A549 (cell line): ENCODE measurements around the gene KIAA1191. TPM values are rescaled to one million over a fixed set of nuclear protein-coding genes. Genes with fewer than 3 reads are reported as not detected.
A peak's percentile ranks its signal among the peaks of the same experiment; 100 is the strongest.
"Not testable (repeated sequence)": the region's sequence is repeated elsewhere in the genome, so short reads cannot be mapped to it uniquely, and the experiment has no call there.

Experiments used
- ATAC-seq, 2 experiments: fragments of 200-7000 bp in 1 of 2; fragments of >200 bp in 1 of 2; cut with Nextera tagmentation in 1 of 2; cut with Tn5 transposase in 1 of 2; 3 replicates each; pipeline versions ENCODE4 v1.8.0 to v1.9.1; 2018 to 2020; ENCODE audit warnings: mild to moderate bottlenecking in 1 of 2, moderate library complexity in 1 of 2
- CTCF ChIA-PET: fragments of 300-600 bp; sonication (Branson Sonifier 250); formaldehyde crosslinking; extraction: SDS; loops from one replicate; lab custom pipeline; 2021; ENCODE audit warnings: antibody characterized with exemption, inconsistent platforms; lab: Yijun Ruan, JAX
- POLR2A ChIA-PET: fragments of 350-600 bp; formaldehyde crosslinking; extraction: SDS; loops from one replicate; lab custom pipeline; 2021; ENCODE audit warnings: antibody characterized with exemption, inconsistent platforms; lab: Yijun Ruan, JAX
- DNase-seq, 2 experiments: peaks; one replicate each; pipeline versions ENCODE4 v3.0.0 to v3.0.0-alpha.2; 2011 to 2016; ENCODE audit warnings: low read depth in 1 of 2, low spot score in 1 of 2
- FAIRE-seq: peaks from 2 replicates; lab custom pipeline; 2011; peaks lifted over from hg19 to GRCh38; lab: Jason Lieb, UNC
- H3K27ac ChIP-seq, 2 experiments: fragments of >200 bp; sonication (Bioruptor Twin); formaldehyde crosslinking; 3 replicates each; pipeline ENCODE4 v1.5.1; 2016 to 2017
- H3K4me1 ChIP-seq: fragments of >200 bp; sonication (Bioruptor Twin); formaldehyde crosslinking; 3 replicates; pipeline ENCODE4 v1.6.1; 2016
- H3K4me2 ChIP-seq: fragments of >200 bp; sonication (Bioruptor Twin); formaldehyde crosslinking; 3 replicates; pipeline ENCODE4 v1.6.1; 2016
- H3K4me3 ChIP-seq: fragments of >200 bp; sonication (Bioruptor Twin); formaldehyde crosslinking; 3 replicates; pipeline ENCODE4 v1.5.1; 2016
- H3K9me3 ChIP-seq: fragments of >200 bp; sonication (Bioruptor Twin); formaldehyde crosslinking; 3 replicates; pipeline ENCODE4 v1.6.1; 2016
- ESRRA ChIP-seq: fragments of 150-350 bp; IDR thresholded peaks from 2 replicates; pipeline ENCODE4 v1.6.1; 2014; ENCODE audit warnings: mild to moderate bottlenecking, low read length, borderline replicate concordance
- HDAC2 ChIP-seq: fragments of 200-600 bp; sonication (generic); IDR thresholded peaks from 2 replicates; pipeline ENCODE4 v1.6.1; 2016
- HEYL ChIP-seq: fragments of 250-450 bp; sonication (Bioruptor Pico); IDR thresholded peaks from 2 replicates; pipeline ENCODE4 v1.8.0; 2021; ENCODE audit warnings: mild to moderate bottlenecking, moderate library complexity
- WGBS: methylation state at CpG from one replicate; pipeline ENCODE4 v1.1.6; 2017; ENCODE audit errors: missing lambda C conversion rate; 5-methylcytosine and 5-hydroxymethylcytosine counted together
- polyA plus RNA-seq, 4 experiments: library from polyadenylated mRNA; depleted of rRNA in 3 of 4; stranded (reverse); fragments of >200 nt; fragmentation: RNase III in 1 of 4; extraction: RNeasy Plus Mini Kit Qiagen cat#74134 plus additional on column Dnase treatment in 1 of 4; gene quantifications; 2 replicates in 3 of 4; 3 replicates in 1 of 4; pipeline ENCODE4 v1.2.3, GENCODE V29; 2011 to 2017
- small RNA-seq, 6 experiments: library from RNA; depleted of rRNA; stranded (forward); fragments of <200 nt; gene quantifications; one replicate each; pipeline ENCODE3, GENCODE V24; 2012
- TF ChIP-seq, protein P1 (sequence below): fragments of 200-600 bp; sonication (generic); IDR thresholded peaks from 2 replicates; pipeline ENCODE4 v1.6.1; 2016; ENCODE audit warnings: antibody characterized with exemption, mild to moderate bottlenecking, moderate library complexity
- TF ChIP-seq, protein P2 (sequence below): fragments of >200 bp; sonication (Bioruptor Twin); formaldehyde crosslinking; IDR thresholded peaks from 3 replicates; pipeline ENCODE4 v1.5.1; 2016
- TF ChIP-seq, protein P3 (sequence below): fragments of 250-450 bp; sonication (Bioruptor Pico); IDR thresholded peaks from 2 replicates; pipeline ENCODE4 v1.5.0; 2020; ENCODE audit warnings: low read depth, mild to moderate bottlenecking, moderate library complexity

The KIAA1191 gene
- polyA plus RNA-seq, 2 of the 4 experiments (the other 2 are of a cell fraction), result 83.6 to 89.3 TPM

DNA sequence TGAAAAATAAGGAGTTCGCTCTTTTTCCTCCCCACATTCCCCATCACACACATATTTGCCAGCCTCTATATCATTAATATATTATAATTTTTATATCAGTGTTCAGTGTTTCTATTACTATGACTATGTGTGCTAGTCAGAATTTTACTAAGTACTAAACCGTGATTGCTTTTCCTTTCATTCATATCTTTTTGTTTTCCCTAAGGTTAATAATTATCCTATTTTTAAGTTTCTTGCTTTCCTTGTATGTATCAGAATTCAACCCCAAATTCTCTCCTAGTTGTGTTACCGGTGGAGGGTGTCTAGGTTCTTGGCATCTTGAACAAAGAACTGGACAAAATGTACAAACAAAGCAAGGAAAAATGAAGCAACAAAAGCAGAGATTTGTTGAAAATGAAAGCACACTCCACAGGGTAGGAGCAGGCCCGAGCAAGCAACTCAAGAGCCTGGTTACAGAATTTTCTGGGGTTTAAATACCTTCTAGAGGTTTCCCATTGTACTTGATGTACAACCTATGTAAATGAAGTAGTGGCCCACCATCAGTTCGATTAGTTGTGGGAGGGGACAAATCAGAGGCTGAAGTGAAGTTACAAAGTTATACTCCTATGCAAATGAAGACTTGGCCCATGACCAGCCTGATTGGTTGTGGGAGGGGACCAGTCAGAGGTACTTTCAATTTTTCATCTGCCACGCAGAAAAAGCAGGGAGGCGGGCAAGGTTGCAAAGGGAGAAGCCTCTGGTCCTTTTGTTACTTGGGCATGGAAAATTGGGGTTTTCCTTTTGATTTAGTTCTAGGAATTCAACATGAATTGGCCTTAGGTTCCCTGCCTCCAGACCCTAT, 43.8 kb downstream of the KIAA1191 start:
- no peak for FAIRE-seq
- 67% methylated on average over 7 of the region's 7 CpGs for WGBS
- H3K9me3 ChIP-seq, result no peaks in the 10 kb centered on the region
- DNase-seq, result no peak
- CTCF ChIA-PET, result no interaction called here
- no peak overlapping the region for H3K4me3 ChIP-seq
- peak overlapping the region; percentile 22; the same call in 2 of the 3 replicates for H3K4me2 ChIP-seq
- no peak overlapping the region; a peak in 1 of 6 replicates for H3K27ac ChIP-seq
- H3K4me1 ChIP-seq, result peaks cover 10% of the 10 kb centered on the region; the same call in 2 of the 3 replicates
- TF ChIP-seq ESRRA (no peak), HEYL (CRISPR knock-in tag) (no peak), HDAC2 (no peak)
- TF ChIP-seq, protein P1, sequence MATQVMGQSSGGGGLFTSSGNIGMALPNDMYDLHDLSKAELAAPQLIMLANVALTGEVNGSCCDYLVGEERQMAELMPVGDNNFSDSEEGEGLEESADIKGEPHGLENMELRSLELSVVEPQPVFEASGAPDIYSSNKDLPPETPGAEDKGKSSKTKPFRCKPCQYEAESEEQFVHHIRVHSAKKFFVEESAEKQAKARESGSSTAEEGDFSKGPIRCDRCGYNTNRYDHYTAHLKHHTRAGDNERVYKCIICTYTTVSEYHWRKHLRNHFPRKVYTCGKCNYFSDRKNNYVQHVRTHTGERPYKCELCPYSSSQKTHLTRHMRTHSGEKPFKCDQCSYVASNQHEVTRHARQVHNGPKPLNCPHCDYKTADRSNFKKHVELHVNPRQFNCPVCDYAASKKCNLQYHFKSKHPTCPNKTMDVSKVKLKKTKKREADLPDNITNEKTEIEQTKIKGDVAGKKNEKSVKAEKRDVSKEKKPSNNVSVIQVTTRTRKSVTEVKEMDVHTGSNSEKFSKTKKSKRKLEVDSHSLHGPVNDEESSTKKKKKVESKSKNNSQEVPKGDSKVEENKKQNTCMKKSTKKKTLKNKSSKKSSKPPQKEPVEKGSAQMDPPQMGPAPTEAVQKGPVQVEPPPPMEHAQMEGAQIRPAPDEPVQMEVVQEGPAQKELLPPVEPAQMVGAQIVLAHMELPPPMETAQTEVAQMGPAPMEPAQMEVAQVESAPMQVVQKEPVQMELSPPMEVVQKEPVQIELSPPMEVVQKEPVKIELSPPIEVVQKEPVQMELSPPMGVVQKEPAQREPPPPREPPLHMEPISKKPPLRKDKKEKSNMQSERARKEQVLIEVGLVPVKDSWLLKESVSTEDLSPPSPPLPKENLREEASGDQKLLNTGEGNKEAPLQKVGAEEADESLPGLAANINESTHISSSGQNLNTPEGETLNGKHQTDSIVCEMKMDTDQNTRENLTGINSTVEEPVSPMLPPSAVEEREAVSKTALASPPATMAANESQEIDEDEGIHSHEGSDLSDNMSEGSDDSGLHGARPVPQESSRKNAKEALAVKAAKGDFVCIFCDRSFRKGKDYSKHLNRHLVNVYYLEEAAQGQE, result no peak
- TF ChIP-seq, protein P2, sequence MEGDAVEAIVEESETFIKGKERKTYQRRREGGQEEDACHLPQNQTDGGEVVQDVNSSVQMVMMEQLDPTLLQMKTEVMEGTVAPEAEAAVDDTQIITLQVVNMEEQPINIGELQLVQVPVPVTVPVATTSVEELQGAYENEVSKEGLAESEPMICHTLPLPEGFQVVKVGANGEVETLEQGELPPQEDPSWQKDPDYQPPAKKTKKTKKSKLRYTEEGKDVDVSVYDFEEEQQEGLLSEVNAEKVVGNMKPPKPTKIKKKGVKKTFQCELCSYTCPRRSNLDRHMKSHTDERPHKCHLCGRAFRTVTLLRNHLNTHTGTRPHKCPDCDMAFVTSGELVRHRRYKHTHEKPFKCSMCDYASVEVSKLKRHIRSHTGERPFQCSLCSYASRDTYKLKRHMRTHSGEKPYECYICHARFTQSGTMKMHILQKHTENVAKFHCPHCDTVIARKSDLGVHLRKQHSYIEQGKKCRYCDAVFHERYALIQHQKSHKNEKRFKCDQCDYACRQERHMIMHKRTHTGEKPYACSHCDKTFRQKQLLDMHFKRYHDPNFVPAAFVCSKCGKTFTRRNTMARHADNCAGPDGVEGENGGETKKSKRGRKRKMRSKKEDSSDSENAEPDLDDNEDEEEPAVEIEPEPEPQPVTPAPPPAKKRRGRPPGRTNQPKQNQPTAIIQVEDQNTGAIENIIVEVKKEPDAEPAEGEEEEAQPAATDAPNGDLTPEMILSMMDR, result no peak
- TF ChIP-seq, protein P3, sequence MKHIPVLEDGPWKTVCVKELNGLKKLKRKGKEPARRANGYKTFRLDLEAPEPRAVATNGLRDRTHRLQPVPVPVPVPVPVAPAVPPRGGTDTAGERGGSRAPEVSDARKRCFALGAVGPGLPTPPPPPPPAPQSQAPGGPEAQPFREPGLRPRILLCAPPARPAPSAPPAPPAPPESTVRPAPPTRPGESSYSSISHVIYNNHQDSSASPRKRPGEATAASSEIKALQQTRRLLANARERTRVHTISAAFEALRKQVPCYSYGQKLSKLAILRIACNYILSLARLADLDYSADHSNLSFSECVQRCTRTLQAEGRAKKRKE (CRISPR knock-in tag), result no peak
- POLR2A ChIA-PET, result no interaction called here
- no peak for ATAC-seq

DNA sequence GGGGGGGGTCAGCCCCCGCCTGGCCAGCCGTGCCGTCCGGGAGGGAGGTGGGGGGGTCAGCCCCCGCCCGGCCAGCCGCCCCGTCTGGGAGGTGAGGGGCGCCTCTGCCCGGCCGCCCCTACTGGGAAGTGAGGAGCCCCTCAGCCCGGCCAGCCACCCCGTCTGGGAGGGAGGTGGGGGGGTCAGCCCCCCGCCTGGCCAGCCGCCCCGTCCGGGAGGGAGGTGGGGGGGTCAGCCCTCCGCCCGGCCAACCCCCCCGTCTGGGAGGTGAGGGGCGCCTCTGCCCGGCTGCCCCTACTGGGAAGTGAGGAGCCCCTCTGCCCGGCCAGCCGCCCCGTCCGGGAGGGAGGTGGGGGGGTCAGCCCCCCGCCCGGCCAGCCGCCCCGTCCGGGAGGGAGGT, 56.2 kb downstream of the KIAA1191 start:
- POLR2A ChIA-PET, DNase-seq: not testable (repeated sequence)

More for the DNA sequence above, 56.2 kb downstream of the KIAA1191 start:
- H3K27ac ChIP-seq, H3K4me1 ChIP-seq, CTCF ChIA-PET, ATAC-seq, H3K4me3 ChIP-seq, H3K4me2 ChIP-seq, H3K9me3 ChIP-seq, FAIRE-seq: not testable (repeated sequence)
- WGBS, result no CpG with 5 or more reads among the region's 31 CpGs

Small RNAs within 50 kb of the gene (small RNA-seq; reads per million reads assigned to genes)
- gene MIR1271, result 0 to 1.0 (median 0) reads per million in 6 experiments

Other genes with a start within 250 kb of the KIAA1191 start
- gene SIMC1, start 123.3 kb downstream of the KIAA1191 start, polyA plus RNA-seq (2011; rRNA removed), result 9.5 and 13.7 TPM in 2 replicates
- gene SIMC1, start 123.3 kb downstream of the KIAA1191 start, polyA plus RNA-seq (2017; fragmentation: RNase III; extraction: RNeasy Plus Mini Kit Qiagen cat#74134 plus additional on column Dnase treatment), result 8.0 to 9.2 TPM (median 8.2 TPM) in 3 replicates
- 0.12 and 0.21 TPM in 2 replicates for gene ARL10, start 3.7 kb upstream of the KIAA1191 start, polyA plus RNA-seq (2011; rRNA removed)
- gene ARL10, start 3.7 kb upstream of the KIAA1191 start, polyA plus RNA-seq (2017; fragmentation: RNase III; extraction: RNeasy Plus Mini Kit Qiagen cat#74134 plus additional on column Dnase treatment), result 0.15 to 0.51 TPM (median 0.38 TPM) in 3 replicates
- 77.5 and 90.7 TPM in 2 replicates for gene NOP16, start 26.8 kb upstream of the KIAA1191 start, polyA plus RNA-seq (2011; rRNA removed)
- gene NOP16, start 26.8 kb upstream of the KIAA1191 start, polyA plus RNA-seq (2017; fragmentation: RNase III; extraction: RNeasy Plus Mini Kit Qiagen cat#74134 plus additional on column Dnase treatment), result 106 to 139 TPM (median 127 TPM) in 3 replicates
- 102 and 114 TPM in 2 replicates for gene HIGD2A, start 27.0 kb upstream of the KIAA1191 start, polyA plus RNA-seq (2011; rRNA removed)
- 194 to 205 TPM (median 197 TPM) in 3 replicates for gene HIGD2A, start 27.0 kb upstream of the KIAA1191 start, polyA plus RNA-seq (2017; fragmentation: RNase III; extraction: RNeasy Plus Mini Kit Qiagen cat#74134 plus additional on column Dnase treatment)
- 30.9 and 47.4 TPM in 2 replicates for gene CLTB, start 54.8 kb upstream of the KIAA1191 start, polyA plus RNA-seq (2011; rRNA removed)
- 42.2 to 49.8 TPM (median 44.1 TPM) in 3 replicates for gene CLTB, start 54.8 kb upstream of the KIAA1191 start, polyA plus RNA-seq (2017; fragmentation: RNase III; extraction: RNeasy Plus Mini Kit Qiagen cat#74134 plus additional on column Dnase treatment)
- gene FAF2, start 86.6 kb upstream of the KIAA1191 start, polyA plus RNA-seq (2011; rRNA removed), result 90.3 and 90.6 TPM in 2 replicates
- gene FAF2, start 86.6 kb upstream of the KIAA1191 start, polyA plus RNA-seq (2017; fragmentation: RNase III; extraction: RNeasy Plus Mini Kit Qiagen cat#74134 plus additional on column Dnase treatment), result 42.4 to 43.6 TPM (median 42.5 TPM) in 3 replicates
- gene RNF44, start 175.6 kb upstream of the KIAA1191 start, polyA plus RNA-seq (2011; rRNA removed), result 9.2 and 9.9 TPM in 2 replicates
- 30.4 to 35.8 TPM (median 32.7 TPM) in 3 replicates for gene RNF44, start 175.6 kb upstream of the KIAA1191 start, polyA plus RNA-seq (2017; fragmentation: RNase III; extraction: RNeasy Plus Mini Kit Qiagen cat#74134 plus additional on column Dnase treatment)
- 0.08 and 0.09 TPM in 2 replicates for gene CDHR2, start 187.6 kb upstream of the KIAA1191 start, polyA plus RNA-seq (2011; rRNA removed)
- not detected in 3 replicates for gene CDHR2, start 187.6 kb upstream of the KIAA1191 start, polyA plus RNA-seq (2017; fragmentation: RNase III; extraction: RNeasy Plus Mini Kit Qiagen cat#74134 plus additional on column Dnase treatment)
- gene GPRIN1, start 248.4 kb upstream of the KIAA1191 start, polyA plus RNA-seq (2011; rRNA removed), result 3.1 and 4.2 TPM in 2 replicates
- 6.1 to 6.7 TPM (median 6.4 TPM) in 3 replicates for gene GPRIN1, start 248.4 kb upstream of the KIAA1191 start, polyA plus RNA-seq (2017; fragmentation: RNase III; extraction: RNeasy Plus Mini Kit Qiagen cat#74134 plus additional on column Dnase treatment)